Smooth muscle cell (in vitro differentiated cells): ENCODE results near the gene MCOLN1. TPM values are rescaled to one million over a fixed set of nuclear protein-coding genes. Genes with fewer than 3 reads are reported as not detected.

Experiments
- DNase-seq: peaks from one replicate; lab custom pipeline; 2025; ENCODE audit not compliant: unreplicated experiment; lab: John Stamatoyannopoulos, UW
- H2AFZ ChIP-seq: fragments of 200-600 bp; sonication (generic); 2 replicates; pipeline ENCODE4 v1.6.0; 2016; ENCODE audit warnings: antibody characterized with exemption, low read depth, mild to moderate bottlenecking
- H3F3A ChIP-seq: fragments of 200-600 bp; sonication (generic); 2 replicates; pipeline ENCODE4 v1.6.0; 2017; ENCODE audit warnings: antibody characterized with exemption, low read depth
- H3K27ac ChIP-seq: fragments of 200-600 bp; sonication (generic); 2 replicates; pipeline ENCODE4 v1.5.1; 2016; ENCODE audit warnings: low read depth, mild to moderate bottlenecking
- H3K27me3 ChIP-seq: fragments of 200-600 bp; sonication (generic); 2 replicates; pipeline ENCODE4 v1.6.1; 2016; ENCODE audit warnings: low read depth, mild to moderate bottlenecking
- H3K36me3 ChIP-seq: fragments of 200-600 bp; sonication (generic); 2 replicates; pipeline ENCODE4 v1.5.1; 2016; ENCODE audit warnings: low read depth
- H3K4me1 ChIP-seq: fragments of 200-600 bp; sonication (generic); 2 replicates; pipeline ENCODE4 v1.5.1; 2016; ENCODE audit warnings: low read depth
- H3K4me2 ChIP-seq: fragments of 200-600 bp; sonication (generic); 2 replicates; pipeline ENCODE4 v1.6.0; 2016; ENCODE audit warnings: mild to moderate bottlenecking
- H3K4me3 ChIP-seq: fragments of 200-600 bp; sonication (generic); 2 replicates; pipeline ENCODE4 v1.5.1; 2016; ENCODE audit warnings: mild to moderate bottlenecking
- H3K79me2 ChIP-seq: fragments of 200-600 bp; sonication (generic); 2 replicates; pipeline ENCODE4 v1.6.0; 2016; ENCODE audit warnings: low read depth, mild to moderate bottlenecking
- H3K9ac ChIP-seq: fragments of 200-600 bp; sonication (generic); 2 replicates; pipeline ENCODE4 v1.6.0; 2016; ENCODE audit warnings: low read depth
- H3K9me3 ChIP-seq: fragments of 200-600 bp; sonication (generic); replicated peaks from 2 replicates; pipeline ENCODE4 v1.5.1; 2016; ENCODE audit warnings: low read depth
- H4K20me1 ChIP-seq: fragments of 200-600 bp; sonication (generic); 2 replicates; pipeline ENCODE4 v1.6.0; 2016; ENCODE audit warnings: low read depth
- CTCF ChIP-seq: fragments of 200-600 bp; sonication (generic); IDR thresholded peaks from 2 replicates; pipeline ENCODE4 v1.5.1; 2017; ENCODE audit warnings: borderline replicate concordance, mild to moderate bottlenecking, antibody characterized with exemption; ENCODE audit not compliant: insufficient read depth, poor library complexity, severe bottlenecking
- WGBS: methylation state at CpG from one replicate; pipeline ENCODE4 v1.1.7; 2016; ENCODE audit warnings: low lambda C conversion rate; 5-methylcytosine and 5-hydroxymethylcytosine counted together
- polyA plus RNA-seq: library from polyadenylated mRNA; unstranded; fragments of >200 nt; fragmentation: Nextera tagmentation; extraction: Ambion mirVana; gene quantifications from 2 replicates; pipeline ENCODE4 v1.2.1, GENCODE V29; 2016
- total RNA-seq: library from RNA; depleted of rRNA; stranded (reverse); fragments of >200 nt; gene quantifications from 2 replicates; pipeline ENCODE4 v1.2.3, GENCODE V29; 2014

MCOLN1 gene
- total and polyA plus RNA-seq, 2 experiments from 2014 or later: 9.8 to 19.2 TPM

- no peaks in the 10 kb centered on the region for H3K9me3 ChIP-seq
- H3K27me3 ChIP-seq: no peaks in the 10 kb centered on the region
- no peak overlapping the region for H2AFZ ChIP-seq
- peaks cover 5% of the 10 kb centered on the region for H3K4me1 ChIP-seq
- no peaks in the 10 kb centered on the region for H4K20me1 ChIP-seq
- peak overlapping the region; percentile 66 for H3K27ac ChIP-seq
- H3K4me2 ChIP-seq: no peak overlapping the region
- WGBS: 96% methylated on average over 9 of the region's 9 CpGs
- H3K36me3 ChIP-seq: no peaks in the 10 kb centered on the region
- no peaks in the 10 kb centered on the region for H3K79me2 ChIP-seq
- no peaks in the 10 kb centered on the region for H3F3A ChIP-seq
- H3K9ac ChIP-seq: no peak overlapping the region
- no peak for TF ChIP-seq CTCF
- DNase-seq: no peak
- H3K4me3 ChIP-seq: no peak overlapping the region
Observed at GRCh38 chr19:7478843-7479227, 43.6 kb upstream of the MCOLN1 start.

GRCh38 chr19:7480222-7480969 is 42.0 kb upstream of the MCOLN1 start:
- 61% methylated on average over 11 of the region's 11 CpGs for WGBS
- no peak for DNase-seq

GRCh38 chr19:7480970-7481255 is 41.5 kb upstream of the MCOLN1 start:
- Histone ChIP-seq H3K9ac (no peak overlapping the region), H4K20me1 (no peaks in the 10 kb centered on the region), H3F3A (no peaks in the 10 kb centered on the region), H3K4me1 (peaks cover 5% of the 10 kb centered on the region), H3K9me3 (no peaks in the 10 kb centered on the region), H3K36me3 (no peaks in the 10 kb centered on the region), H3K4me3 (no peak overlapping the region), H3K4me2 (no peak overlapping the region), H3K27ac (peak overlapping the region; percentile 77), H2AFZ (no peak overlapping the region), H3K27me3 (no peaks in the 10 kb centered on the region), H3K79me2 (no peaks in the 10 kb centered on the region)
- TF ChIP-seq CTCF: no peak
- no peak for DNase-seq
- WGBS: 86% methylated on average over 7 of the region's 7 CpGs

More at GRCh38 chr19:7480222-7480969, 42.0 kb upstream of the MCOLN1 start:
- no peaks in the 10 kb centered on the region for H4K20me1 ChIP-seq
- TF ChIP-seq CTCF: no peak
- H3F3A ChIP-seq: no peaks in the 10 kb centered on the region
- no peaks in the 10 kb centered on the region for H3K36me3 ChIP-seq
- H3K27ac ChIP-seq: peak overlapping the region; percentile 77
- H3K79me2 ChIP-seq: no peaks in the 10 kb centered on the region
- no peaks in the 10 kb centered on the region for H3K27me3 ChIP-seq
- H3K4me2 ChIP-seq: peak overlapping the region; percentile 27
- H3K4me1 ChIP-seq: peaks cover 5% of the 10 kb centered on the region
- H3K9me3 ChIP-seq: no peaks in the 10 kb centered on the region
- no peak overlapping the region for H3K9ac ChIP-seq
- no peak overlapping the region for H3K4me3 ChIP-seq
- H2AFZ ChIP-seq: no peak overlapping the region
